Testis (tissue), 2 donors: Measurements from ENCODE around the gene NDUFV2.

ENCODE experiments used
- POLR2A ChIP-seq: fragments of 450-650 bp; IDR thresholded peaks from one replicate; pipeline ENCODE4 v1.6.1; 2017; ENCODE audit warnings: antibody characterized with exemption, mild to moderate bottlenecking, moderate library complexity
- TF ChIP-seq, protein P1 (sequence below), 3 experiments: fragments of 450-650 bp in 2 of 3; fragments of 200-600 bp in 1 of 3; sonication (generic) in 1 of 3; IDR thresholded peaks; one replicate each; pipeline ENCODE4 v1.5.1; 2016 to 2019; ENCODE audit warnings: antibody characterized with exemption in 3 of 3, mild to moderate bottlenecking in 2 of 3, moderate library complexity in 1 of 3

DNA sequence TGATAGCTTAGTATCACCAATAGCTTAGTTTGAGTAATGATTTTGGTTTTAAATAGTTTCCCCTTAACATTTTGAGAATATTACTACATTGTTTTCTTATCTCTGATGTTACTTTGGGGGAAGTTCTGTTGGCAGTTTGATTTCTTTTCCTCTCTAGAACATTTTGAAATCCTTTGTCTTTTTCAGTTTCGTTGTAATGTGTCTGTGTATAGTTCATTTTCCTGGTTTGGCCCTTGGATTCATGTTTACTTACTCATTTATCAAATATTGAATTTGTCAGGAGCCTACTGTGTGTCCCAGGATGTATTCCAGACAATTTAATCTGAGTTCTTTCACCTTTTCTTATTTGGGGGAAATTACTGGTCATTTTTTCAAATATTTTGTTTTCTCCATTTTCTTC lies 50.8 kb downstream of the NDUFV2 start:
- TF ChIP-seq POLR2A, result no peak
- TF ChIP-seq, protein P1, sequence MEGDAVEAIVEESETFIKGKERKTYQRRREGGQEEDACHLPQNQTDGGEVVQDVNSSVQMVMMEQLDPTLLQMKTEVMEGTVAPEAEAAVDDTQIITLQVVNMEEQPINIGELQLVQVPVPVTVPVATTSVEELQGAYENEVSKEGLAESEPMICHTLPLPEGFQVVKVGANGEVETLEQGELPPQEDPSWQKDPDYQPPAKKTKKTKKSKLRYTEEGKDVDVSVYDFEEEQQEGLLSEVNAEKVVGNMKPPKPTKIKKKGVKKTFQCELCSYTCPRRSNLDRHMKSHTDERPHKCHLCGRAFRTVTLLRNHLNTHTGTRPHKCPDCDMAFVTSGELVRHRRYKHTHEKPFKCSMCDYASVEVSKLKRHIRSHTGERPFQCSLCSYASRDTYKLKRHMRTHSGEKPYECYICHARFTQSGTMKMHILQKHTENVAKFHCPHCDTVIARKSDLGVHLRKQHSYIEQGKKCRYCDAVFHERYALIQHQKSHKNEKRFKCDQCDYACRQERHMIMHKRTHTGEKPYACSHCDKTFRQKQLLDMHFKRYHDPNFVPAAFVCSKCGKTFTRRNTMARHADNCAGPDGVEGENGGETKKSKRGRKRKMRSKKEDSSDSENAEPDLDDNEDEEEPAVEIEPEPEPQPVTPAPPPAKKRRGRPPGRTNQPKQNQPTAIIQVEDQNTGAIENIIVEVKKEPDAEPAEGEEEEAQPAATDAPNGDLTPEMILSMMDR (IDR thresholded peaks at IDR 0.05), result no peak
